IMR-90 (cell line): Measurements from ENCODE around the gene PPP1R12C. TPM values are rescaled to one million over a fixed set of nuclear protein-coding genes. Genes with fewer than 3 reads are reported as not detected.

Source experiments
- ATAC-seq: fragments of 200-7000 bp; cut with Tn5 transposase; 2 replicates; pipeline ENCODE4 v1.9.1; 2020; ENCODE audit warnings: low read depth, mild to moderate bottlenecking, moderate library complexity
- BruUV-seq: library from RNA; stranded (reverse); fragments of 400-500 nt; replicated peaks from 2 replicates; lab custom pipeline; 2021; lab: Mats Ljungman, UMichigan
- CTCF ChIA-PET: fragments of 300-600 bp; formaldehyde crosslinking; extraction: SDS; loops from one replicate; lab custom pipeline; 2021; ENCODE audit warnings: antibody characterized with exemption; lab: Yijun Ruan, JAX
- POLR2A ChIA-PET: fragments of 300-600 bp; sonication (Branson Sonifier 250); formaldehyde crosslinking; loops from one replicate; lab custom pipeline; 2022; ENCODE audit warnings: antibody characterized with exemption; ENCODE audit not compliant: unreplicated experiment; lab: Charles Lee
- DNase-seq: peaks from one replicate; pipeline ENCODE4 v3.0.0; 2013
- H2AFZ ChIP-seq: replicated peaks from 2 replicates; pipeline ENCODE3; 2013; ENCODE audit warnings: low read length, mild to moderate bottlenecking; ENCODE audit not compliant: poor library complexity
- H2AK5ac ChIP-seq: 2 replicates; pipeline ENCODE4 v1.6.1; 2013; ENCODE audit warnings: low read depth, low read length, inconsistent platforms
- H2AK9ac ChIP-seq: replicated peaks from 2 replicates; pipeline ENCODE3; 2013; ENCODE audit warnings: mild to moderate bottlenecking, low read depth, low read length, moderate library complexity; ENCODE audit not compliant: poor library complexity
- H2BK120ac ChIP-seq: 2 replicates; pipeline ENCODE4 v1.6.1; 2013; ENCODE audit warnings: low read depth, low read length, inconsistent platforms
- H2BK15ac ChIP-seq: 3 replicates; pipeline ENCODE4 v1.6.1; 2013; ENCODE audit warnings: low read depth, low read length, inconsistent platforms
- H2BK20ac ChIP-seq: 2 replicates; pipeline ENCODE4 v1.6.1; 2013; ENCODE audit warnings: low read depth, mild to moderate bottlenecking, inconsistent platforms, low read length, moderate library complexity
- H2BK5ac ChIP-seq: 2 replicates; pipeline ENCODE4 v1.6.1; 2013; ENCODE audit warnings: mild to moderate bottlenecking, low read depth, low read length, inconsistent platforms; ENCODE audit not compliant: poor library complexity, severe bottlenecking
- H3K14ac ChIP-seq: replicated peaks from 2 replicates; pipeline ENCODE4 v1.6.1; 2013; ENCODE audit warnings: low read depth, low read length, inconsistent platforms
- H3K18ac ChIP-seq: 2 replicates; pipeline ENCODE4 v1.6.1; 2013; ENCODE audit warnings: low read depth, low read length, control low read depth
- H3K23ac ChIP-seq: 2 replicates; pipeline ENCODE4 v1.6.1; 2013; ENCODE audit warnings: low read depth, low read length, inconsistent platforms
- H3K27ac ChIP-seq: 2 replicates; pipeline ENCODE4 v1.5.1; 2013; ENCODE audit warnings: mild to moderate bottlenecking, control low read depth, low read length; ENCODE audit not compliant: insufficient read depth
- H3K27me3 ChIP-seq: 2 replicates; pipeline ENCODE4 v1.6.1; 2013; ENCODE audit warnings: low read length; ENCODE audit not compliant: control insufficient read depth, insufficient read depth
- H3K36me3 ChIP-seq: 2 replicates; pipeline ENCODE4 v1.6.1; 2013; ENCODE audit warnings: low read length, mixed read lengths; ENCODE audit not compliant: control insufficient read depth, insufficient read depth
- H3K4ac ChIP-seq: 2 replicates; pipeline ENCODE4 v1.6.1; 2013; ENCODE audit warnings: low read depth, low read length, inconsistent platforms
- H3K4me1 ChIP-seq: 2 replicates; pipeline ENCODE4 v1.6.1; 2013; ENCODE audit warnings: low read length, mixed read lengths; ENCODE audit not compliant: control insufficient read depth, insufficient read depth
- H3K4me2 ChIP-seq: 2 replicates; pipeline ENCODE4 v1.6.1; 2013; ENCODE audit warnings: low read depth, mild to moderate bottlenecking, control low read depth, low read length, moderate library complexity
- H3K4me3 ChIP-seq: 2 replicates; pipeline ENCODE4 v1.5.1; 2013; ENCODE audit warnings: low read depth, mild to moderate bottlenecking, control low read depth, low read length, moderate library complexity; ENCODE audit not compliant: insufficient read depth
- H3K56ac ChIP-seq: 2 replicates; pipeline ENCODE4 v1.6.1; 2013; ENCODE audit warnings: low read length, inconsistent platforms; ENCODE audit not compliant: insufficient read depth; ENCODE audit errors: extremely low read depth
- H3K79me1 ChIP-seq, 2 experiments: 2 replicates each; pipeline ENCODE4 v1.6.1; 2013; ENCODE audit warnings: low read length in 2 of 2, inconsistent platforms in 1 of 2, low read depth in 1 of 2
- H3K9ac ChIP-seq: 2 replicates; pipeline ENCODE4 v1.6.1; 2013; ENCODE audit warnings: low read depth, low read length, control low read depth
- H3K9me1 ChIP-seq: 2 replicates; pipeline ENCODE4 v1.6.1; 2013; ENCODE audit warnings: low read length, inconsistent platforms; ENCODE audit not compliant: insufficient read depth
- H3K9me3 ChIP-seq: 2 replicates; pipeline ENCODE4 v1.6.1; 2013; ENCODE audit warnings: low read length; ENCODE audit not compliant: control insufficient read depth, insufficient read depth
- H4K20me1 ChIP-seq: 2 replicates; pipeline ENCODE4 v1.6.1; 2013; ENCODE audit warnings: low read length, inconsistent platforms; ENCODE audit not compliant: insufficient read depth
- H4K5ac ChIP-seq: 2 replicates; pipeline ENCODE4 v1.6.1; 2013; ENCODE audit warnings: mild to moderate bottlenecking, low read depth, low read length, control low read depth
- H4K8ac ChIP-seq, 2 experiments: 2 replicates each; pipeline ENCODE4 v1.6.1; 2013; ENCODE audit warnings: low read depth in 2 of 2, low read length in 2 of 2, control low read depth in 1 of 2, inconsistent platforms in 1 of 2
- H4K91ac ChIP-seq: 2 replicates; pipeline ENCODE4 v1.6.1; 2013; ENCODE audit warnings: low read depth, low read length, inconsistent platforms; ENCODE audit not compliant: insufficient read depth
- BHLHE40 ChIP-seq: fragments of 150-350 bp; IDR thresholded peaks from 2 replicates; pipeline ENCODE4 v1.6.1; 2016; ENCODE audit warnings: mild to moderate bottlenecking, low read depth, low read length
- CEBPB ChIP-seq: IDR thresholded peaks from 2 replicates; pipeline ENCODE4 v1.6.1; 2012; ENCODE audit warnings: low read depth, low read length, improper control_type of control experiment
- CHD1 ChIP-seq: IDR thresholded peaks from 2 replicates; pipeline ENCODE4 v1.6.1; 2012; ENCODE audit warnings: low read depth, low read length, improper control_type of control experiment
- CTCF ChIP-seq: conservative IDR thresholded peaks from 2 replicates; pipeline ENCODE4 v1.5.1; 2012; ENCODE audit warnings: mild to moderate bottlenecking, low read depth, low read length, improper control_type of control experiment
- ELK1 ChIP-seq: fragments of 150-350 bp; IDR thresholded peaks from 2 replicates; pipeline ENCODE4 v1.6.1; 2016; ENCODE audit warnings: low read depth, mild to moderate bottlenecking, low read length, moderate library complexity, borderline replicate concordance
- FOS ChIP-seq: fragments of 150-350 bp; IDR thresholded peaks from 2 replicates; pipeline ENCODE4 v1.6.1; 2016; ENCODE audit warnings: low read depth, low read length
- MAFK ChIP-seq: IDR thresholded peaks from 2 replicates; pipeline ENCODE4 v1.6.1; 2012; ENCODE audit warnings: low read depth, low read length, improper control_type of control experiment
- MAZ ChIP-seq: IDR thresholded peaks from 2 replicates; pipeline ENCODE4 v1.6.1; 2012; ENCODE audit warnings: low read depth, mild to moderate bottlenecking, low read length, improper control_type of control experiment, moderate library complexity, borderline replicate concordance
- MXI1 ChIP-seq: IDR thresholded peaks from 2 replicates; pipeline ENCODE4 v1.6.1; 2012; ENCODE audit warnings: low read depth, mild to moderate bottlenecking, low read length, moderate library complexity, borderline replicate concordance
- NFE2L2 ChIP-seq: fragments of 150-350 bp; IDR thresholded peaks from 2 replicates; pipeline ENCODE4 v1.6.1; 2016; ENCODE audit warnings: low read depth, mild to moderate bottlenecking, low read length
- POLR2A ChIP-seq: IDR thresholded peaks from 2 replicates; pipeline ENCODE4 v1.6.1; 2012; ENCODE audit warnings: mild to moderate bottlenecking, low read depth, low read length
- RAD21 ChIP-seq: IDR thresholded peaks from 2 replicates; pipeline ENCODE4 v1.6.1; 2012; ENCODE audit warnings: low read length, improper control_type of control experiment
- RCOR1 ChIP-seq: IDR thresholded peaks from 2 replicates; pipeline ENCODE4 v1.6.1; 2012; ENCODE audit warnings: mild to moderate bottlenecking, low read length, improper control_type of control experiment; ENCODE audit not compliant: insufficient replicate concordance
- RFX5 ChIP-seq: IDR thresholded peaks from 2 replicates; pipeline ENCODE4 v1.8.0; 2012; ENCODE audit warnings: low read depth, mild to moderate bottlenecking, low read length, moderate library complexity
- SMC3 ChIP-seq: fragments of 150-350 bp; IDR thresholded peaks from 2 replicates; pipeline ENCODE4 v1.6.1; 2016; ENCODE audit warnings: low read depth, mild to moderate bottlenecking, antibody characterized with exemption, low read length, moderate library complexity
- USF2 ChIP-seq: fragments of 150-350 bp; IDR thresholded peaks from 2 replicates; pipeline ENCODE4 v1.6.1; 2017; ENCODE audit warnings: mild to moderate bottlenecking, antibody characterized with exemption, low read length, low read depth
- WGBS, 2 experiments: methylation state at CpG; one replicate each; pipeline versions ENCODE4 v1.1.5 to v1.1.7; 2013; ENCODE audit warnings: missing lambda C conversion rate in 2 of 2; ENCODE audit not compliant: insufficient read length in 1 of 2; ENCODE audit errors: extremely low coverage in 2 of 2; 5-methylcytosine and 5-hydroxymethylcytosine counted together
- dilution Hi-C: fragments of 300-500 bp; cut with HindIII; formaldehyde crosslinking; loops from one replicate; pipeline ENCODE4 v1.14.3; 2018; ENCODE audit warnings: low sequenced_read_pairs; ENCODE audit not compliant: unreplicated experiment
- in situ Hi-C: fragments of 300-500 bp; cut with MboI; formaldehyde crosslinking; loops from 3 replicates; pipeline ENCODE4 v1.14.3; 2019; ENCODE audit warnings: low sequenced_read_pairs, inconsistent platforms, mixed read lengths
- intact Hi-C: fragments of 100-400 bp; cut with micrococcal nuclease; formaldehyde crosslinking; loops from 2 replicates; pipeline ENCODE4 v1.10.0; 2022
- polyA plus RNA-seq, 3 experiments: library from polyadenylated mRNA; depleted of rRNA; stranded (reverse); fragments of >200 nt; gene quantifications; 2 replicates each; pipeline ENCODE4 v1.2.3, GENCODE V29; 2012; ENCODE audit warnings: low replicate concordance in 1 of 3
- total RNA-seq: library from RNA; depleted of rRNA; stranded (reverse); fragments of >200 nt; gene quantifications from 2 replicates; pipeline ENCODE4 v1.2.3, GENCODE V29; 2012

PPP1R12C gene
- total and polyA plus RNA-seq, 2 of the 4 experiments (the other 2 are of a cell fraction), result 21.5 to 81.4 TPM

GRCh38 chr19:55046975-55047622 lies 70.3 kb downstream of the PPP1R12C start:
- ChIA-PET POLR2A (no interaction called here), CTCF (no interaction called here)
- H3K14ac ChIP-seq, result no peak overlapping the region
- peaks cover 39% of the 10 kb centered on the region for H3K36me3 ChIP-seq
- H3K4me1 ChIP-seq, result no peaks in the 10 kb centered on the region
- H3K9ac ChIP-seq, result no peak overlapping the region
- 95% methylated on average over 10 of the region's 17 CpGs; no CpG with 5 or more reads in 1 of the 2 experiments for WGBS, 2 experiments
- no peak overlapping the region for H2BK15ac ChIP-seq
- no peaks in the 10 kb centered on the region for H4K20me1 ChIP-seq
- no peak overlapping the region for H3K4ac ChIP-seq
- H2BK20ac ChIP-seq, result no peak overlapping the region
- peaks cover 4% of the 10 kb centered on the region; the same call in 1 of the 2 replicates for H3K9me1 ChIP-seq
- TF ChIP-seq CHD1 (no peak), FOS (no peak), SMC3 (no peak), USF2 (no peak), BHLHE40 (no peak), NFE2L2 (no peak), MAFK (no peak), POLR2A (no peak), CEBPB (no peak), RCOR1 (no peak), CTCF (no peak), MXI1 (no peak), RFX5 (no peak), MAZ (no peak), RAD21 (no peak), ELK1 (no peak)
- BruUV-seq, result no TSS peak
- no peak overlapping the region for H3K23ac ChIP-seq
- intact Hi-C loops (no loop called here), in situ Hi-C loops (no loop called here), dilution Hi-C loops (no loop called here)
- H4K91ac ChIP-seq, result no peak overlapping the region
- H3K79me1 ChIP-seq, result no peaks in the 10 kb centered on the region
- no peak overlapping the region for H3K4me3 ChIP-seq
- H3K27me3 ChIP-seq, result no peaks in the 10 kb centered on the region
- H2BK120ac ChIP-seq, result no peak overlapping the region
- no peak overlapping the region for H4K5ac ChIP-seq
- no peak overlapping the region for H3K56ac ChIP-seq
- no peak overlapping the region for H3K18ac ChIP-seq
- no peaks in the 10 kb centered on the region for H3K9me3 ChIP-seq
- H4K8ac ChIP-seq, result no peak overlapping the region
- H3K27ac ChIP-seq, result no peak overlapping the region
- ATAC-seq, result no peak
- no peak overlapping the region for H3K4me2 ChIP-seq
- no peak for DNase-seq
- no peak overlapping the region for H2BK5ac ChIP-seq
- H2AK9ac ChIP-seq, result peak overlapping the region; percentile 28
- no peak overlapping the region for H2AFZ ChIP-seq
- no peak overlapping the region for H2AK5ac ChIP-seq
